HG03135 (cell line): ENCODE data around the gene ZNF560.

Experiments used
- ATAC-seq: cut with Tn5 transposase; IDR thresholded peaks from one replicate; pipeline ENCODE4 v1.9.1; 2021; ENCODE audit warnings: mild to moderate bottlenecking, moderate library complexity; ENCODE audit not compliant: unreplicated experiment

ZNF560 gene

DNA sequence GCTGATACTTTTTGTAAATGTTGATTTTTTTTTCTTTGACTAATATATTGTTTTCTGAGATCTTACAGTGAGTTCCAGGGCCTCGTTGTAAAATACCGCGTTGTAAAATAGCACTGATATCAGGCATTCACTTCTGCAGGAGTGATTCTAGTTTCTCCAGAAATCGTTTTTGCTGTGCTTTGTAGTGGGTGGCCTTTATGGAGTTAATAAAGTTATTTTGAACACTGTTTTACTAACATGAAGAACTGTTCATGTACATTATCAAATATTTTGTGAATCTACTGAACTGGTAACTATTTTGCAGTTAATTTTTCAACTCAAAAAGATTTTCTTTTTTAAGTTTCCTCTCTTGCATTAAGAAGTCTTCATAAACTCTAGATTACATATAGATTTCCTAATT lies 62.1 kb downstream of the ZNF560 start:
- no peak for ATAC-seq

DNA sequence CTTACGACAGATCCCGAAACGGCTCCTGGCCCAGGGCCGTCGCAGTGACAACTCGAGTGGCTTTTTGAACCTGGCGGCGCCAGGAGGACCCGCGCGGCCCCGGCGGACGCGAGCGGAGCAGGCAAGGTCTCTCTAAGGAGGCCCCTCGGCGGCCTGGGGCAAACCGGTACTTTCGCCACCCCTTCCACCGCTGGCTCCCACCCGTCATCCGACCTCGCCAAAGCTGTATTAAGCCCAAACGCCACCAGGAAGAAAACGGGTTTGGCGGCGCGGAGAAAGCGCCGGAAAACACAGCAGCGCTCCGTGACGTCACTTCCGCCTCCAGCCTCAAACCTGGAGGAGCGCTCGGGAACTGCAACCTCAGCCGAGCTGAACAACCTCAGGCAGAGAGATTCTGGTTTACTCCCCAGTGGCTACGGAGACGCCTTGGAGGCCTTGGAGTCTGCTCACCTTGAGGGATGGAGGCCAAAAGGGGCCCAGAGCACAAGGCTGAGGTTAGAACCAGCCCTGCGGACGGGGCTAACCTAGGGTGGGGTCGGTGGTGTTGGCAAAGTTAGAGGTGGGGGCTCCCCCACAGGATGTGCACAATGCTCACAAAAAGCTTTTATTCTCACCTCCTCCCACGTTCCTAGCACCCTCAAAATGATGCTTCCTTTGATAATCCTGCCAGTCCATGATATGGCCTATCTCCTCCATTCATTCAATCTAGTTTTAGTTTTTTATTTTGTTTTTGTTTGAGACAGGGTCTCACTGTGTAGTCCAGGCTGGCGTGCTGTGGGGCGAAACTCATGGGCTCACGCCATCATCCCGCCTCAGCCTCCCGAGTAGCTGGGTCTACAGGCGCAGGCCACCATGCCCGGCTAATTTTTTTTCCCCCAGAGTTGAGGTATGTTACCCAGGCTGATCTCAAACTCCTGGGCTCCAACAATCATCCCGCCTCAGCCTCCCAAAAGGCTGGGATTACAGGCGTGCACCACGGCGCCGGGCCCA lies 62.8 kb downstream of the ZNF560 start, which contains the start of gene ZNF266:
Gene ZNF266, minus strand, starts transcription at position 295 of the 990 bp plus-strand sequence. CDS start 15,484 bp downstream, outside the sequence.
- ATAC-seq, result peak; percentile 92

DNA sequence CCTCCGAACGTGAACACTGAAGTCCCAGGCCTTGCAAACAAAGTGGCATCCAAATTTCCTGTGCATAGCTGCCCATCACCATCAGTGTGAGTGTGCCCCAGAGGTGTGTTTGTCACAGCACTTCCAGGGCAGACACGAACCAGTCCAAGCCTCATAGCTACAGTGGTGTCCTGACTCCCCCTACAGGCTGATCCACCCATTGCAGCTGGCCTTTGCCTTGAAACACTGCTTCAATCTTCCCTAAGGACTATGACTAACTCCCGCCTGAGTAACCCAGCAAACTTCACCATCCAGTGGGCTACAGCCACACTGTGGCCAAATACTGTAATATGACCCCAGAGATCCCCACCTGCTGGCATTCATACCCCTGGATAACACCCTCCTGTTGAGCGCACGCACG lies 66.9 kb downstream of the ZNF560 start:
- no peak for ATAC-seq

DNA sequence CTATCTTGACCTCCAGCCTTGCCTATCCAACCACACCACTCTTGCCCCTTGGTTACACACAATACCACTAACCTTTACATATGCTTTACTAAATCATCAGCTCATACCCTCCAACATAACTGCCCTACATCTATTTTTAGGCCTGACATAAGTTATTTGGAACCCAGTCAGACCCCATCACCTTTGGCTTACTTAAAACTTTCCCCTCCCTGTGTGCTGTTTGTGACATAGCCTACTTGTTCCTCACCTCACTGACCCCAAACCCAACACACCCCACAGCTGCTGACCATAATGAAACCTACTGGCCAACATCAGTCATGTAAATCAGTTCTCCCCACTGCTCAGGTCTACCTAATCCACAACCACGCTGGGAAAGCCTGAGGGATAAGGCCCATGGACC lies 68.0 kb downstream of the ZNF560 start:
- no peak for ATAC-seq

DNA sequence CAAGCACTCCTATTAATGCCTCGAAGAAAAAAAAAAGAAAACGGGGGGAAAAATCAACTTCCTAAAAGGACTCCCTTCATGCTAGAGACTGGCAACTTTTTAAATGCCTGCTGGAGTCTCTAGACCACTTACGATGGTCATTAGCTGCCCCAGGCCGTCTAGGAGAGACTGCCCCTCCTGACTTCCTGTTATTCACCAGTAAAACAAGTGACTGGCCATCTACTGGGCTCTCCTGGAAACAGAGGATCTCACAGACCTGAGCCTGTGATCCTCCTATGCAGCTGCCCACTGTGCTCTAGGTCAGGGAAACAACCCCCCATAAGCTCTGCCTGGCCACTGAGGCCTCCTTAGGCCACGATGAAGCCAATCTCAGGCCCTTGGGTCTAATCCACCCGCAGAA lies 70.5 kb downstream of the ZNF560 start:
- ATAC-seq, result no peak
